Vagina (tissue), 2 donors: ENCODE measurements around the gene INSYN1.
"Not testable (repeated sequence)": the region's sequence is repeated elsewhere in the genome, so short reads cannot be mapped to it uniquely, and the experiment has no call there.

Source experiments
- CTCF ChIP-seq, 3 experiments: fragments of 450-650 bp in 2 of 3; fragments of 200-600 bp in 1 of 3; sonication (generic) in 1 of 3; IDR thresholded peaks; one replicate each; pipeline ENCODE4 v1.5.1; 2017 to 2019; ENCODE audit warnings: antibody characterized with exemption in 3 of 3, mild to moderate bottlenecking in 2 of 3, moderate library complexity in 2 of 3
- POLR2AphosphoS5 ChIP-seq, 2 donors: sonication (generic); formaldehyde crosslinking; IDR thresholded peaks; one replicate each; pipeline ENCODE4 v1.9.0; 2017; ENCODE audit warnings: antibody characterized with exemption in 2 of 2, mild to moderate bottlenecking in 2 of 2, low read depth in 1 of 2; ENCODE audit not compliant: insufficient read depth in 1 of 2

GRCh38 chr15:73704142-73704868, 48.8 kb downstream of the INSYN1 start:
- TF ChIP-seq CTCF (IDR thresholded peaks at IDR 0.05); POLR2AphosphoS5 (IDR thresholded peaks at IDR 0.05; ENCODE audit: insufficient read depth in 1 of 2, low read depth in 1 of 2): not testable (repeated sequence)
